Measurements from ENCODE around the gene PKHD1. TPM values are rescaled to one million over a fixed set of nuclear protein-coding genes. Genes with fewer than 3 reads are reported as not detected.
A peak's percentile ranks its signal among the peaks of the same experiment; 100 is the strongest.
"Not testable (repeated sequence)": the region's sequence is repeated elsewhere in the genome, so short reads cannot be mapped to it uniquely, and the experiment has no call there.

Gene PKHD1
- total and polyA plus RNA-seq, 2 donors, result 0.02 to 0.05 TPM

- Histone ChIP-seq H3K4me1 (ENCODE audit: control insufficient read depth in 2 of 2, insufficient read depth in 2 of 2, low read length in 2 of 2) (no peaks in the 10 kb centered on the region), H3K4me3 (ENCODE audit: low read length in 2 of 2) (no peak overlapping the region), H3K9me3 (ENCODE audit: control insufficient read depth in 2 of 2, insufficient read depth in 1 of 2, low read length in 1 of 2) (no peaks in the 10 kb centered on the region), H3K27ac (ENCODE audit: low read depth in 1 of 2, low read length in 1 of 2) (no peak overlapping the region), H3K27me3 (ENCODE audit: control insufficient read depth in 2 of 2, insufficient read depth in 1 of 2, low read length in 1 of 2) (no peaks in the 10 kb centered on the region), H3K36me3 (ENCODE audit: control insufficient read depth in 2 of 2, insufficient read depth in 2 of 2, low read length in 1 of 2) (no peaks in the 10 kb centered on the region)
- DNase-seq (ENCODE audit: low read depth in 6 of 9, low spot score in 9 of 9), result no peak
- 74% methylated on average over 2 of the region's 2 CpGs for WGBS
Measured at GRCh38 chr6:51960419-51960818, 127.0 kb downstream of the PKHD1 start.

- Histone ChIP-seq H3K4me1 (ENCODE audit: control insufficient read depth in 2 of 2, insufficient read depth in 2 of 2, low read length in 2 of 2) (no peaks in the 10 kb centered on the region), H3K27ac (ENCODE audit: low read depth in 1 of 2, low read length in 1 of 2) (no peak overlapping the region), H3K4me3 (ENCODE audit: low read length in 2 of 2) (no peak overlapping the region), H3K9me3 (ENCODE audit: control insufficient read depth in 2 of 2, insufficient read depth in 1 of 2, low read length in 1 of 2) (no peaks in the 10 kb centered on the region), H3K27me3 (ENCODE audit: control insufficient read depth in 2 of 2, insufficient read depth in 1 of 2, low read length in 1 of 2) (no peaks in the 10 kb centered on the region), H3K36me3 (ENCODE audit: control insufficient read depth in 2 of 2, insufficient read depth in 2 of 2, low read length in 1 of 2) (no peaks in the 10 kb centered on the region)
- 14% methylated on average over 6 of the region's 6 CpGs for WGBS
- peak; percentile 6 to 59 (median 18) for DNase-seq (ENCODE audit: low read depth in 6 of 9, low spot score in 9 of 9)
Measured at GRCh38 chr6:51959744-51960383, 127.5 kb downstream of the PKHD1 start.

GRCh38 chr6:51954681-51955080, 132.7 kb downstream of the PKHD1 start:
- Histone ChIP-seq H3K36me3 (ENCODE audit: control insufficient read depth in 2 of 2, insufficient read depth in 2 of 2, low read length in 1 of 2) (no peaks in the 10 kb centered on the region), H3K27me3 (ENCODE audit: control insufficient read depth in 2 of 2, insufficient read depth in 1 of 2, low read length in 1 of 2) (no peaks in the 10 kb centered on the region), H3K4me1 (ENCODE audit: control insufficient read depth in 2 of 2, insufficient read depth in 2 of 2, low read length in 2 of 2) (no peaks in the 10 kb centered on the region), H3K27ac (ENCODE audit: low read depth in 1 of 2, low read length in 1 of 2) (no peak overlapping the region), H3K9me3 (ENCODE audit: control insufficient read depth in 2 of 2, insufficient read depth in 1 of 2, low read length in 1 of 2) (no peaks in the 10 kb centered on the region), H3K4me3 (ENCODE audit: low read length in 2 of 2) (no peak overlapping the region)
- no peak for DNase-seq (ENCODE audit: low read depth in 6 of 9, low spot score in 9 of 9)
- WGBS, result 84% methylated on average over 3 of the region's 3 CpGs

- no peak overlapping the region for H3K27ac ChIP-seq (ENCODE audit: low read depth in 1 of 2, low read length in 1 of 2)
- no peaks in the 10 kb centered on the region for H3K4me1 ChIP-seq (ENCODE audit: control insufficient read depth in 2 of 2, insufficient read depth in 2 of 2, low read length in 2 of 2)
- no peaks in the 10 kb centered on the region for H3K9me3 ChIP-seq (ENCODE audit: control insufficient read depth in 2 of 2, insufficient read depth in 1 of 2, low read length in 1 of 2)
- DNase-seq (ENCODE audit: low read depth in 6 of 9, low spot score in 9 of 9), result no peak
- no peaks in the 10 kb centered on the region for H3K27me3 ChIP-seq (ENCODE audit: control insufficient read depth in 2 of 2, insufficient read depth in 1 of 2, low read length in 1 of 2)
- no peak overlapping the region for H3K4me3 ChIP-seq (ENCODE audit: low read length in 2 of 2)
- no peaks in the 10 kb centered on the region for H3K36me3 ChIP-seq (ENCODE audit: control insufficient read depth in 2 of 2, insufficient read depth in 2 of 2, low read length in 1 of 2)
Measured at GRCh38 chr6:51953246-51953645, 134.2 kb downstream of the PKHD1 start.

- no peak overlapping the region for H3K27ac ChIP-seq (ENCODE audit: low read depth in 1 of 2, low read length in 1 of 2)
- no peaks in the 10 kb centered on the region for H3K27me3 ChIP-seq (ENCODE audit: control insufficient read depth in 2 of 2, insufficient read depth in 1 of 2, low read length in 1 of 2)
- H3K4me3 ChIP-seq (ENCODE audit: low read length in 2 of 2), result no peak overlapping the region
- H3K36me3 ChIP-seq (ENCODE audit: control insufficient read depth in 2 of 2, insufficient read depth in 2 of 2, low read length in 1 of 2), result no peaks in the 10 kb centered on the region
- no peaks in the 10 kb centered on the region for H3K9me3 ChIP-seq (ENCODE audit: control insufficient read depth in 2 of 2, insufficient read depth in 1 of 2, low read length in 1 of 2)
- no peak for DNase-seq (ENCODE audit: low read depth in 6 of 9, low spot score in 9 of 9)
- H3K4me1 ChIP-seq (ENCODE audit: control insufficient read depth in 2 of 2, insufficient read depth in 2 of 2, low read length in 2 of 2), result no peaks in the 10 kb centered on the region
Measured at GRCh38 chr6:51951924-51952323, 135.5 kb downstream of the PKHD1 start.

- WGBS, result 92% methylated on average over 5 of the region's 5 CpGs
Measured at GRCh38 chr6:51949526-51949925, 137.9 kb downstream of the PKHD1 start.

GRCh38 chr6:51939695-51940094, 147.7 kb downstream of the PKHD1 start:
- H3K36me3 ChIP-seq (ENCODE audit: control insufficient read depth in 2 of 2, insufficient read depth in 2 of 2, low read length in 1 of 2); DNase-seq (ENCODE audit: low read depth in 6 of 9, low spot score in 9 of 9); H3K9me3 ChIP-seq (ENCODE audit: control insufficient read depth in 2 of 2, insufficient read depth in 1 of 2, low read length in 1 of 2); H3K4me1 ChIP-seq (ENCODE audit: control insufficient read depth in 2 of 2, insufficient read depth in 2 of 2, low read length in 2 of 2); H3K4me3 ChIP-seq (ENCODE audit: low read length in 2 of 2); H3K27ac ChIP-seq (ENCODE audit: low read depth in 1 of 2, low read length in 1 of 2); H3K27me3 ChIP-seq (ENCODE audit: control insufficient read depth in 2 of 2, insufficient read depth in 1 of 2, low read length in 1 of 2): not testable (repeated sequence)
- WGBS, result 59% methylated on average over 2 of the region's 2 CpGs

More at GRCh38 chr6:51949526-51949925, 137.9 kb downstream of the PKHD1 start:
- Histone ChIP-seq H3K36me3 (ENCODE audit: control insufficient read depth in 2 of 2, insufficient read depth in 2 of 2, low read length in 1 of 2) (no peaks in the 10 kb centered on the region), H3K4me1 (ENCODE audit: control insufficient read depth in 2 of 2, insufficient read depth in 2 of 2, low read length in 2 of 2) (no peaks in the 10 kb centered on the region), H3K27ac (ENCODE audit: low read depth in 1 of 2, low read length in 1 of 2) (no peak overlapping the region), H3K9me3 (ENCODE audit: control insufficient read depth in 2 of 2, insufficient read depth in 1 of 2, low read length in 1 of 2) (no peaks in the 10 kb centered on the region), H3K27me3 (ENCODE audit: control insufficient read depth in 2 of 2, insufficient read depth in 1 of 2, low read length in 1 of 2) (no peaks in the 10 kb centered on the region), H3K4me3 (ENCODE audit: low read length in 2 of 2) (no peak overlapping the region)
- no peak for DNase-seq (ENCODE audit: low read depth in 6 of 9, low spot score in 9 of 9)

GRCh38 chr6:51936531-51937290, 150.7 kb downstream of the PKHD1 start:
- no peaks in the 10 kb centered on the region for H3K27me3 ChIP-seq (ENCODE audit: control insufficient read depth in 2 of 2, insufficient read depth in 1 of 2, low read length in 1 of 2)
- no peaks in the 10 kb centered on the region for H3K4me1 ChIP-seq (ENCODE audit: control insufficient read depth in 2 of 2, insufficient read depth in 2 of 2, low read length in 2 of 2)
- H3K36me3 ChIP-seq (ENCODE audit: control insufficient read depth in 2 of 2, insufficient read depth in 2 of 2, low read length in 1 of 2), result no peaks in the 10 kb centered on the region
- no peaks in the 10 kb centered on the region for H3K9me3 ChIP-seq (ENCODE audit: control insufficient read depth in 2 of 2, insufficient read depth in 1 of 2, low read length in 1 of 2)
- WGBS, result 91% methylated on average over 4 of the region's 4 CpGs
- no peak overlapping the region for H3K4me3 ChIP-seq (ENCODE audit: low read length in 2 of 2)
- DNase-seq (ENCODE audit: low read depth in 6 of 9, low spot score in 9 of 9), result no peak
- no peak overlapping the region for H3K27ac ChIP-seq (ENCODE audit: low read depth in 1 of 2, low read length in 1 of 2)

GRCh38 chr6:51934098-51934497, 153.3 kb downstream of the PKHD1 start:
- Histone ChIP-seq H3K4me1 (ENCODE audit: control insufficient read depth in 2 of 2, insufficient read depth in 2 of 2, low read length in 2 of 2) (no peaks in the 10 kb centered on the region), H3K27ac (ENCODE audit: low read depth in 1 of 2, low read length in 1 of 2) (no peak overlapping the region), H3K36me3 (ENCODE audit: control insufficient read depth in 2 of 2, insufficient read depth in 2 of 2, low read length in 1 of 2) (no peaks in the 10 kb centered on the region), H3K4me3 (ENCODE audit: low read length in 2 of 2) (no peak overlapping the region), H3K9me3 (ENCODE audit: control insufficient read depth in 2 of 2, insufficient read depth in 1 of 2, low read length in 1 of 2) (no peaks in the 10 kb centered on the region), H3K27me3 (ENCODE audit: control insufficient read depth in 2 of 2, insufficient read depth in 1 of 2, low read length in 1 of 2) (no peaks in the 10 kb centered on the region)
- WGBS, result 81% methylated on average over 7 of the region's 7 CpGs
- no peak for DNase-seq (ENCODE audit: low read depth in 6 of 9, low spot score in 9 of 9)
